Esophagus squamous epithelium (tissue), 5 donors: ENCODE results near the gene TUBGCP2. TPM values are rescaled to one million over a fixed set of nuclear protein-coding genes. Genes with fewer than 3 reads are reported as not detected.

Source experiments
- DNase-seq: peaks from one replicate; lab custom pipeline; 2025; lab: John Stamatoyannopoulos, UW
- H3K27ac ChIP-seq, 4 donors: fragments of 200-600 bp; sonication (generic); one replicate each; pipeline ENCODE4 v1.5.1; 2016 to 2019; ENCODE audit warnings: mild to moderate bottlenecking in 1 of 4
- H3K27me3 ChIP-seq, 4 donors: fragments of 200-600 bp; sonication (generic); 1 replicate in 3 of 4; 2 replicates in 1 of 4; pipeline versions ENCODE4 v1.5.1 to v1.6.0; 2017 to 2021; ENCODE audit warnings: antibody characterized with exemption in 1 of 4
- H3K36me3 ChIP-seq, 3 donors: fragments of 200-600 bp; sonication (generic); one replicate each; pipeline ENCODE4 v1.5.1; 2016 to 2019
- H3K4me1 ChIP-seq, 3 donors: fragments of 200-600 bp; sonication (generic); one replicate each; pipeline ENCODE4 v1.5.1; 2017 to 2019
- H3K4me3 ChIP-seq, 4 donors: fragments of 200-600 bp; sonication (generic); 1 replicate in 3 of 4; 2 replicates in 1 of 4; pipeline ENCODE4 v1.5.1; 2016 to 2019; ENCODE audit warnings: mild to moderate bottlenecking in 2 of 4, moderate library complexity in 1 of 4
- H3K9me3 ChIP-seq, 3 donors: fragments of 200-600 bp; sonication (generic); one replicate each; pipeline ENCODE4 v1.5.1; 2016 to 2019
- POLR2A ChIP-seq, 4 donors: fragments of 450-650 bp; IDR thresholded peaks; one replicate each; pipeline ENCODE4 v1.6.1; 2017; ENCODE audit warnings: antibody characterized with exemption in 4 of 4, mild to moderate bottlenecking in 4 of 4, moderate library complexity in 3 of 4
- WGBS, 2 donors: methylation state at CpG; one replicate each; pipeline ENCODE4 v1.1.5; 2018; 5-methylcytosine and 5-hydroxymethylcytosine counted together
- intact Hi-C: fragments of 100-400 bp; cut with DNase I; formaldehyde crosslinking; loops from one replicate; pipeline ENCODE4 v1.15.0; 2022
- total RNA-seq, 4 donors: library from RNA; depleted of rRNA; stranded (reverse); fragments of >200 nt; gene quantifications; one replicate each; pipeline ENCODE4 v1.1.0, GENCODE V29; 2016
- TF ChIP-seq, protein P1 (sequence below), 6 experiments: fragments of 450-650 bp in 4 of 6; fragments of 200-600 bp in 2 of 6; sonication (generic) in 2 of 6; IDR thresholded peaks; one replicate each; pipeline ENCODE4 v1.5.1; 2016 to 2019; ENCODE audit warnings: antibody characterized with exemption in 6 of 6, mild to moderate bottlenecking in 4 of 6, moderate library complexity in 4 of 6
- donor health status: DM: yes; HTN: yes; CAD: no.

The TUBGCP2 gene
- total RNA-seq, 4 donors from 2014 or later, result 28.4 to 44.4 (median 38.9) TPM

DNA sequence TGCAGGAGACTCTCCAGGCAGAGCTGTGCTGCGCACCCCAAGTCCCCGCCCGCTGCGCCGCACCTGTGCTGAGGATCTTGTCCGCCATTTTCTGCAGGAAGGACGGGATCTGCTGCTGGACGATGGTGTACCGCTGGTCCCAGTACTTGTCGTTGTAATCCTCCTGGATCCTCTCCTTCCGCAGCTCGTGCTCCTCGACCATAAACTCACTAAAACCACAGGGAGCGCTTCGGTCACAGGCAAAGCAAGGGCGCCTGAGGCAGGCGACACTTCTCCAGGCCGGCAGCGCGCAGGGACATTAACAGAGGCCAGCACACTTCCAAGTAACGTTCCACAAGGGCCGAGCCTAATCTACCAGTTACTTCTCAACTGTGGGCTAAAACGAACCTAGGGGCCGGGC is 18.9 kb downstream of the TUBGCP2 start:
- TF ChIP-seq, protein P1, sequence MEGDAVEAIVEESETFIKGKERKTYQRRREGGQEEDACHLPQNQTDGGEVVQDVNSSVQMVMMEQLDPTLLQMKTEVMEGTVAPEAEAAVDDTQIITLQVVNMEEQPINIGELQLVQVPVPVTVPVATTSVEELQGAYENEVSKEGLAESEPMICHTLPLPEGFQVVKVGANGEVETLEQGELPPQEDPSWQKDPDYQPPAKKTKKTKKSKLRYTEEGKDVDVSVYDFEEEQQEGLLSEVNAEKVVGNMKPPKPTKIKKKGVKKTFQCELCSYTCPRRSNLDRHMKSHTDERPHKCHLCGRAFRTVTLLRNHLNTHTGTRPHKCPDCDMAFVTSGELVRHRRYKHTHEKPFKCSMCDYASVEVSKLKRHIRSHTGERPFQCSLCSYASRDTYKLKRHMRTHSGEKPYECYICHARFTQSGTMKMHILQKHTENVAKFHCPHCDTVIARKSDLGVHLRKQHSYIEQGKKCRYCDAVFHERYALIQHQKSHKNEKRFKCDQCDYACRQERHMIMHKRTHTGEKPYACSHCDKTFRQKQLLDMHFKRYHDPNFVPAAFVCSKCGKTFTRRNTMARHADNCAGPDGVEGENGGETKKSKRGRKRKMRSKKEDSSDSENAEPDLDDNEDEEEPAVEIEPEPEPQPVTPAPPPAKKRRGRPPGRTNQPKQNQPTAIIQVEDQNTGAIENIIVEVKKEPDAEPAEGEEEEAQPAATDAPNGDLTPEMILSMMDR (IDR thresholded peaks at IDR 0.05), result no peak
- no peak for TF ChIP-seq POLR2A (IDR thresholded peaks at IDR 0.05)
- no peak for DNase-seq
- intact Hi-C loops, result no loop called here
- 98 to 100% methylated on average over 6 to 7 of the region's 24 CpGs for WGBS, 2 donors
- H3K9me3 ChIP-seq, result no peaks in the 10 kb centered on the region
- H3K27ac ChIP-seq, result no peak overlapping the region
- H3K4me3 ChIP-seq, result no peak overlapping the region
- peaks cover 0 to 6% (median 0%) of the 10 kb centered on the region in 3 donors for H3K4me1 ChIP-seq
- no peaks in the 10 kb centered on the region for H3K27me3 ChIP-seq
- H3K36me3 ChIP-seq, result peaks cover 46 to 90% (median 60%) of the 10 kb centered on the region in 3 donors

DNA sequence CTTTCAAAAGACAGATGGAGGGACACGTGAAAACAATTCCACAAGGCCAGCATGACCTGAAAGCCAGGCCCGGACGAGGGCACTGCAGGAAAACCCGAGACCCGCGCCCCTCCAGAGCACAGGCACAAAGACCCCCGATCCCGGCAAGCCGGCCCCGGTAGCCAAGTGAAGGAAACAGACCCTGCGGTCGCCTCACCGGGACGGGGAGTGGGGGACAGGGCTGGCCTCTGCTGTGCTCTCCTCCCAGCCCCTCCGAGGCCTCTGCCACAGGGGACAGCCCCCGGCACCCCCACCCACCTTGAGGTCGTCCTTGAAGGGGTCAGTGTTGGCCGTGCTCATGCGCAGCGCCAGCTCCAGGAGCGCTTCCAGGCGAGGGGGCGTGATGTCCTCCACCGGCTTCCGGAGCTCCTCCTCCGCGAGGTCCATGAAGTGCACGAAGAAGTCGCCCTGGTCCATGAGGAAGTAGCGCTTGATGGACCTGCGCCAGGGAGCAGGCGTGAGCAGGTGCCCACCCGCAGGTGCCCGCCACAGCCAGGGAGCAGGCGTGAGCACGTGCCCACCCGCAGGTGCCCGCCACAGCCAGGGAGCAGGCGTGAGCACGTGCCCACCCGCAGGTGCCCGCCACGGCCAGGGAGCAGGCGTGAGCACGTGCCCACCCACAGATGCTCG is 20.7 kb downstream of the TUBGCP2 start:
- intact Hi-C loops, result no loop called here
- TF ChIP-seq, protein P1 (IDR thresholded peaks at IDR 0.05), result no peak
- TF ChIP-seq POLR2A (IDR thresholded peaks at IDR 0.05), result no peak
- no peak for DNase-seq
- Histone ChIP-seq H3K27ac (no peak overlapping the region), H3K4me3 (no peak overlapping the region), H3K9me3 (no peaks in the 10 kb centered on the region), H3K27me3 (no peaks in the 10 kb centered on the region), H3K4me1 (peaks cover 0 to 3% (median 0%) of the 10 kb centered on the region in 3 donors), H3K36me3 (peaks cover 49 to 90% (median 69%) of the 10 kb centered on the region in 3 donors)
- WGBS, 2 donors, result 95% methylated on average over 16 to 17 of the region's 46 CpGs

DNA sequence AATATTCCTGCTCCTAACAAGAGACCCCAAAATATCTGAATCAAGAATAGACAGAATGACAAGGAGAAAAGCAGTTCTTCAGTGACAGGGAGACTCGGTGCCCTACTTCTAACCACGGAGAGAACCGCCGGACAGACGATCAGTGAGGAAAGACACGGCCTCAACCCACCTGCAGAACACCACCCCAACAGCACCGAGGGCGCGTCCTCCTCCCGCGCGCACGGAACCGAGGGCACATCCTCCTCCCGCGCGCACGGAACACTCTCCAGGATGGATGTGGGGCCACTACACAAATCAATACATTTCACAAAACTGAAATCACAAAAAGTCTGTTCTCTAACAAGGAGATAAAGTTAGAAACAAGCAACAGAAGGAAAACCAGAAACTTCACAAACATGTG is 22.3 kb downstream of the TUBGCP2 start:
- TF ChIP-seq, protein P1 (IDR thresholded peaks at IDR 0.05), result no peak
- no peak for TF ChIP-seq POLR2A (IDR thresholded peaks at IDR 0.05)
- DNase-seq, result no peak
- Histone ChIP-seq H3K4me1 (no peaks in the 10 kb centered on the region), H3K36me3 (peaks cover 52 to 98% (median 84%) of the 10 kb centered on the region in 3 donors), H3K27ac (no peak overlapping the region), H3K4me3 (no peak overlapping the region), H3K9me3 (no peaks in the 10 kb centered on the region), H3K27me3 (no peaks in the 10 kb centered on the region)
- intact Hi-C loops, result no loop called here
- 82 to 85% methylated on average over 14 to 18 of the region's 18 CpGs for WGBS, 2 donors

DNA sequence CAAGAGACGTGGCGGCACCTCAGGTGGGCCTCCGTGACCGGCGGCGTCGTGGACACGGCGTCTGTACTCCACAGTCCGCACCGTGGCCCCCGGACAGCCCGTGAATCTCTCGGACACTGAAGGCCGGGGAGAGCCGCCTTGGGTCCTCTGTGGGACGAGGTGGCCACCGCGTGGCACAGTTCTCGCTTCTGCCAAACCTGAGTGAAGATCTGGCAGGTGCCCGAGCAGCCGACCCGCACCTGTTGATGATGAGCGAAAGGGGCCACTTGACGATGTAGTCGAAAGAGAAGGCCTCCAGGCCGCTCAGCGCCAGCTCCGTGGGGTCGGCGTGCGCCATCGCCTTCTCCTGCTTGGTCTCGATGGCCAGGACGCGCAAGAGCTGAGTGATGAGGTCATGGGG is 23.5 kb downstream of the TUBGCP2 start:
- DNase-seq, result no peak
- Histone ChIP-seq H3K36me3 (peaks cover 52 to 100% (median 84%) of the 10 kb centered on the region in 3 donors), H3K27me3 (no peaks in the 10 kb centered on the region), H3K4me1 (no peaks in the 10 kb centered on the region), H3K27ac (no peak overlapping the region), H3K9me3 (no peaks in the 10 kb centered on the region), H3K4me3 (no peak overlapping the region)
- TF ChIP-seq, protein P1 (IDR thresholded peaks at IDR 0.05), result no peak
- no peak for TF ChIP-seq POLR2A (IDR thresholded peaks at IDR 0.05)
- intact Hi-C loops, result no loop called here
- WGBS, 2 donors, result 92 to 99% methylated on average over 18 to 31 of the region's 36 CpGs

DNA sequence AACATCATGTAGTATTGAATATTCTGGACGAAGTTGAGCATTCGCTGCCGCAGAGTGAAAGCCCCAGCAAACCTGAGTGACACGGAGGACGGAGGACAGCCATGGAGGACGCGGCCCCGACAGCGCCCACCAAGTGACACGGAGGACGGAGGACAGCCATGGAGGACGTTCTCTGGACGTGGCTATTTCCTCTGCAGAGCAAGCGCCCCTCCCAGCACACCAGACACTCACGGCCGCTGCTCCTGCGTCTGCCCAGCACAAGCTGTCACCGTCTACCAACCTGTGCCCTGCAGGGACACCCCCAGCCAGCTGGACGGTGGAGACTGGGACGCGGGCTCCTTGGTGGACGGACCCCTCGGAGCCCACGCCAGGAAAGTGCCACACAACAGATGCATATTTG is 24.7 kb downstream of the TUBGCP2 start:
- TF ChIP-seq, protein P1 (IDR thresholded peaks at IDR 0.05), result no peak
- TF ChIP-seq POLR2A (IDR thresholded peaks at IDR 0.05), result no peak
- Histone ChIP-seq H3K4me1 (peaks cover 0 to 8% (median 4%) of the 10 kb centered on the region in 3 donors), H3K27ac (no peak overlapping the region), H3K27me3 (no peaks in the 10 kb centered on the region), H3K9me3 (no peaks in the 10 kb centered on the region), H3K36me3 (peaks cover 41 to 100% (median 78%) of the 10 kb centered on the region in 3 donors), H3K4me3 (no peak overlapping the region)
- intact Hi-C loops, result no loop called here
- WGBS, 2 donors, result 91 to 94% methylated on average over 3 to 17 of the region's 24 CpGs
- DNase-seq, result no peak
